HG03342 (cell line): Measurements from ENCODE around the gene HIPK3.
"Not testable (repeated sequence)": the region's sequence is repeated elsewhere in the genome, so short reads cannot be mapped to it uniquely, and the experiment has no call there.

Source experiments
- ATAC-seq: cut with Tn5 transposase; IDR thresholded peaks from one replicate; pipeline ENCODE4 v1.9.1; 2021; ENCODE audit warnings: mild to moderate bottlenecking, moderate library complexity; ENCODE audit not compliant: unreplicated experiment

HIPK3 gene

GRCh38 chr11:33296695-33297094 is 39.5 kb downstream of the HIPK3 start:
- ATAC-seq: no peak

DNA sequence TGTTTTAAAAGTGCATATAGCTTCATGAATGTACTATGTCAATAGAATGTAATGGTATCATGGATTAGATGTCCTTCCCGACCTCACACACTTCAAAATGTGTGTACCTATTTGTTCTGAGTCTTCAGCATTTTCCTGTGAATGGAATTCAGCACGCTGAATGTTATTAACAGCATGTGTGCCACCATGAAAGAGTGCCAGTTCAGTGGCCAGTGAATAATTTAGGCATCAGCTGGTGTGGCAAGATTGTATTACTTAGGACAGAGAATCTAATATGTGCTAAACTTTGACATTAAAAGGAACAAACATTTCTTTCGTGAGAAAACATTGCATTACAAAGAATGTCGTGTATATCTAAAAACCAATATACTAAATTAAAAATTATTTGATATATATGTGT is 46.4 kb downstream of the HIPK3 start:
- ATAC-seq: no peak

DNA sequence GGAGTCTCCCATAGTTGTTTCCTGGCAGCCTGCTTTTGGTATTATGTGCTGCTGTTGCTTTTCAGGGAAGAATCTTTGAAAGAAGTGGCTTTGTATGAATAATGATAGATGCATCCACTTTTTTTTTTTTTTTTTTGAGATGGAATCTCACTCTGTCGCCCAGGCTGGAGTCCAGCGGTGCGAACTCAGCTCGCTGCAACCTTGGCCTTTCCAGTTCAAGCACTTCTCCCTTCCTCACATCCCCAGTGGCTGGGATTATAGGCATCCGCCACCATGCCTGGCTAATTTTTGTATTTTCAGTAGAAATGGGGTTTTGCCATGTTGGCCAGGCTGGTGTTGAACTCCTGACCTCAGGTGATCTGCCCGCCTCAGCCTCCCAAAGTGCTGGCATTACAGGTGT is 49.6 kb downstream of the HIPK3 start:
- not testable (repeated sequence) for ATAC-seq

DNA sequence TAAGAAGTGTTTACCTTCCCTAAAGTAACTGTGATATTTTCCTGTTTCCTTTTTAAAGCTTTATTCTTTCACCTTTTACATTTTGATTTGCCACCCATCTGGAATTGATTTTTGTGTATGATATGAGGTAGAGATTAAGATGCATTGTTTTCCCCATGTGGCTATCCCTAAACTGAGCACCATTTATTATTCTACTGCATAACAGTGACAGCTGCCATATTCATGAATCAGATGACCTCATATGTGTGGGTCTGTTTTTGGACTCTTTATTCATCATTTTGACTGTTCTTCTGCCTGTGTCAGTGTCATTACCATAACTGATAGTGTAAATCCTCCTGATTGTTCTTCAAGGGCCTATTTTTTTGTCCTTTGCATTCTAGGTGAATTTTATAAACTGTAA is 50.8 kb downstream of the HIPK3 start:
- no peak for ATAC-seq

GRCh38 chr11:33309118-33309517 is 51.9 kb downstream of the HIPK3 start:
- no peak for ATAC-seq

DNA sequence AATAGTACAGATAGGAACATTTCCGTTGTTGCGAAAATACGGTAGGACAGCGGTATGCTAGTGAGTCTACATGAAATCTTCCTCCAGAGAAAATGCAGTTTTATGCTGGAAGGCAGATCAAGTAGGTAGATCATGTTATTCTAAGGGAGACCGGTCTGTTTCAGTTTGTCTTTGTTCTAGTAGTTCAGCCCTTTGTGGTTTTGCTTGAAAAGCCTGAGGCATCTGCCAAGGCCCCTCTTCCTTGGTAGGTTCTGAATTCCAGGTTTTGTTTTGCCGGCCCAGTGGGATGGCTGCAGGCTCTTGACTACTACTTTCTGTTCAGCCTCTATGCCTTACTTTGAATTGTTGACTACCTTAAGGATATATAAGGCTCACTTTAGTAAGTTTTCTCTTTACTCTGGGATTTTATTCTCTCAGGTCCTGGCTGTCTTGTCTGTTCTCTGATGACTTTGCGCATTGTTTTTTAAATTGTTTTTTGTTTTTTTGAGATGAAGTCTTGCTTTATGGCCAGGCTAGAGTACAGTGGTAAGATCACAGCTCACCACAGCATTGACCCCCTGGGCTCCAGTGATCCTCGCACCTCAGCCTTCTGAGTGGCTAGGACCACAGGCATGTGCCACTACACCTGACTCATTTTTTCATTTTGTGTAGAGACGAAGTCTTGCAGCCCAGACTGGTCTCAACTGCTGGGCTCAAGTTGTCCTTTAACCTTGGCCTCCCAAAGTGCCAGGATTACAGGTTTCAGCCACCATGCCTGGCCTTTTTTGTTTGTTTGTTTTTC is 53.7 kb downstream of the HIPK3 start:
- ATAC-seq: no peak

DNA sequence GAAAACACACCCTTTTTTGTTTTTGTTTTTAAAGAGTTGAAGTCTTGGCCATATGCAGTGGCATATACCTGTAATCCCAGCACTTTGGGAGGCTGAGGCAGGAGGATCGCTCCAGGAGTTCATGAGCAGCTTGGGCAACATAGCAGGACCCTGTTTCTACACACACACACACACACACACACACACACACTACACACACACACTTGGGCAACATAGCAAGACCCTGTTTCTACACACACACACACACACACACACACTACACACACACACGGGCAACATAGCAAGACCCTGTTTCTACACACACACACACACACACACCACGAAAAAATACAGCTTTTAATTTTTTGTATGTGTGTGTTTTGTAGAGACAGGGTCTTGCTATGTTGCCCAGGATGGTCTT is 54.5 kb downstream of the HIPK3 start:
- ATAC-seq: no peak

DNA sequence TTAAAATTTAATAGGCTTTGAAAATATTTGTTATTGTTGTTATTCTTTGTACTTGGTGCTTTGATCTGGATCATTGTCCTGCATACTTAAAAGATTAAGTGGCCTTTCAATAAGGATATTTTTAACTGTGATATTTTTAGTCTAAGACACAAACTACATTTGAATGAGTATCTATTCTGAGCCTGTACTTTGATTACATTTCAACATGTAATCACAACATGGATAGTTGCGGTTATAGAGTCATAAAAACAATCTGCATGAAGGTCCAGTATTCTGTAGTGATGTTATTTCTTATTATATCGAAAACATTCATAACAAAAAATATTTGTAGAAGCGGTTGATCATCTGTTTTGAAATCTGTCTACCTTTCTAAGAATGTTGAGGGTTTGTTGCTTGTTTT is 58.6 kb downstream of the HIPK3 start:
- ATAC-seq: no peak

- no peak for ATAC-seq
Measured at GRCh38 chr11:33317662-33318061, 60.5 kb downstream of the HIPK3 start.

- no peak for ATAC-seq
Measured at GRCh38 chr11:33320016-33320813, 63.0 kb downstream of the HIPK3 start.

- no peak for ATAC-seq
Measured at GRCh38 chr11:33320814-33321330, 63.7 kb downstream of the HIPK3 start.

DNA sequence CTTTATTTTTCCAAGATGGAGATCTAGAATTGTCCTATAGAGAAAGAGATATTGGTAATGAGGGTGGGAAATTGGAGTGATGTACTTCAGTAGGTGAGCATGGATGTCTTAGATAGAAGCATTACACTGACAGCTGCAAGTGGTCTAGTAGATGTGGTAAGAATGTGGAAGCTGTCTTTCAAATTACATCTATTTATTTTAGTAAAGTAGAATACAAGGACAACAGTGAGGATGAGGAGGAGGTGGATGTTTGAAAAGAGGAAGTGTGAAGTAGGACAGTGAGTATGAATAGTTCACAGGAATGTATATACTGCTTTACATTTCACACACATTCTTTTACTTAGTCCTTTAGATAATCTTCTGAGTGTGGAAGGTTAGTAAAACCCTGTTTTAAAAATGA is 64.2 kb downstream of the HIPK3 start:
- no peak for ATAC-seq

- ATAC-seq: no peak
Measured at GRCh38 chr11:33323421-33323820, 66.2 kb downstream of the HIPK3 start.

- no peak for ATAC-seq
Measured at GRCh38 chr11:33324302-33324985, 67.3 kb downstream of the HIPK3 start.

- no peak for ATAC-seq
Measured at GRCh38 chr11:33325451-33325850, 68.3 kb downstream of the HIPK3 start.

- ATAC-seq: no peak
Measured at GRCh38 chr11:33329705-33330329, 72.6 kb downstream of the HIPK3 start.

- ATAC-seq: no peak
Measured at GRCh38 chr11:33333816-33334215, 76.6 kb downstream of the HIPK3 start.

- ATAC-seq: no peak
Measured at GRCh38 chr11:33334627-33335026, 77.4 kb downstream of the HIPK3 start.

DNA sequence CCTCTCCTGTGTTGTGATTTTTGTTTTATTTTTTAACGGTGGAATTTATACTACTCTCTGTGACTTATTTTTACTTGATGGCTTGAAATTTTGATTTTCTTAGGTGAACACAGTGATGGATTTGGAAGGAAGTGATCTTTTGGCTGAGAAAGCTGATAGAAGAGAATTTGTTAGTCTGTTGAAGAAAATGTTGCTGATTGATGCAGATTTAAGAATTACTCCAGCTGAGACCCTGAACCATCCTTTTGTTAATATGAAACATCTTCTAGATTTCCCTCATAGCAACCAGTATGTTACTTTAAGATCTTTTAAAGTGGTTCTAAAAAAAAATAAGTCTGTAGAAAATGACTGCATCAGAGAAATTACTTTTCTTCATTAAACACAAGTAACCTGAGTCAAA is 82.1 kb downstream of the HIPK3 start:
- ATAC-seq: no peak

- no peak for ATAC-seq
Measured at GRCh38 chr11:33344611-33345010, 87.4 kb downstream of the HIPK3 start.

- ATAC-seq: peak; percentile 82
Measured at GRCh38 chr11:33347490-33348125, 90.4 kb downstream of the HIPK3 start.
